Neutrophil (primary cell): ENCODE results near the gene RABGAP1L.
A peak's percentile ranks its signal among the peaks of the same experiment; 100 is the strongest.

Experiments used
- H3K27ac ChIP-seq: fragments of 200-600 bp; sonication (generic); 2 replicates; pipeline ENCODE4 v1.5.1; 2016; ENCODE audit warnings: mild to moderate bottlenecking, moderate library complexity
- H3K27me3 ChIP-seq: fragments of 200-600 bp; sonication (generic); 2 replicates; pipeline ENCODE4 v1.6.0; 2016; ENCODE audit warnings: mild to moderate bottlenecking
- H3K36me3 ChIP-seq: fragments of 200-600 bp; sonication (generic); 2 replicates; pipeline ENCODE4 v1.5.1; 2017
- H3K4me1 ChIP-seq, 2 experiments: fragments of 200-600 bp in 1 of 2; sonication (generic) in 1 of 2; 1 replicate in 1 of 2; 2 replicates in 1 of 2; pipeline versions ENCODE4 v1.5.1 to v1.6.1; 2013 to 2016; ENCODE audit warnings: low read depth in 1 of 2, low read length in 1 of 2, mild to moderate bottlenecking in 1 of 2, moderate library complexity in 1 of 2; ENCODE audit not compliant: control insufficient read depth in 1 of 2, insufficient read depth in 1 of 2
- H3K4me3 ChIP-seq, 2 experiments: fragments of 200-600 bp in 1 of 2; sonication (generic) in 1 of 2; 1 replicate in 1 of 2; 2 replicates in 1 of 2; pipeline ENCODE4 v1.5.1; 2013 to 2016; ENCODE audit warnings: low read depth in 1 of 2, low read length in 1 of 2, mild to moderate bottlenecking in 1 of 2, moderate library complexity in 1 of 2
- H3K9me3 ChIP-seq: fragments of 200-600 bp; sonication (generic); 2 replicates; pipeline ENCODE4 v1.5.1; 2016
- TF ChIP-seq, protein P1 (sequence below): fragments of 200-600 bp; sonication (generic); IDR thresholded peaks from 2 replicates; pipeline ENCODE4 v1.5.1; 2016; ENCODE audit warnings: antibody characterized with exemption

Gene RABGAP1L

DNA sequence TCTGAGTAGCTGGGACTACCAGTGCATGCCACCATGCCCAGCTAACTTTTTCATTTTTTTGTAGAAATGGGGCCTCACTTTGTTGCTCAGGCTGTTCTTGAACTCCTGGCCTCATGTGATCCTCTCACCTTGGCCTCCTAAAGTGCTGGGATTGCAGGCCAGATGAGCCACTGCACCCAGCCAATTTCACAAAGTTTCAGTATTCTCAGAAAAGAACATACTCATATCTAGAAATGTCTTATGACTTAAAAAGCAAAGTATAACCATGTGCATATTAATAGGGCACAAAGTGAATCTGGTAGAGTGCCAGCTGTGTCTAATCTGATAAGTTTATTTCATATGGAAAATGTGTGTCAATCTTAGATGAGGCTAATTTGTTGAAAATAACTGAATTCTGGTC is 752.9 kb downstream of the RABGAP1L start:
- no peak overlapping the region for H3K4me3 ChIP-seq
- H3K36me3 ChIP-seq = no peaks in the 10 kb centered on the region
- H3K27ac ChIP-seq = no peak overlapping the region
- no peaks in the 10 kb centered on the region for H3K27me3 ChIP-seq
- peaks cover 4 to 6% of the 10 kb centered on the region in 2 experiments for H3K4me1 ChIP-seq
- no peaks in the 10 kb centered on the region for H3K9me3 ChIP-seq
- TF ChIP-seq, protein P1, sequence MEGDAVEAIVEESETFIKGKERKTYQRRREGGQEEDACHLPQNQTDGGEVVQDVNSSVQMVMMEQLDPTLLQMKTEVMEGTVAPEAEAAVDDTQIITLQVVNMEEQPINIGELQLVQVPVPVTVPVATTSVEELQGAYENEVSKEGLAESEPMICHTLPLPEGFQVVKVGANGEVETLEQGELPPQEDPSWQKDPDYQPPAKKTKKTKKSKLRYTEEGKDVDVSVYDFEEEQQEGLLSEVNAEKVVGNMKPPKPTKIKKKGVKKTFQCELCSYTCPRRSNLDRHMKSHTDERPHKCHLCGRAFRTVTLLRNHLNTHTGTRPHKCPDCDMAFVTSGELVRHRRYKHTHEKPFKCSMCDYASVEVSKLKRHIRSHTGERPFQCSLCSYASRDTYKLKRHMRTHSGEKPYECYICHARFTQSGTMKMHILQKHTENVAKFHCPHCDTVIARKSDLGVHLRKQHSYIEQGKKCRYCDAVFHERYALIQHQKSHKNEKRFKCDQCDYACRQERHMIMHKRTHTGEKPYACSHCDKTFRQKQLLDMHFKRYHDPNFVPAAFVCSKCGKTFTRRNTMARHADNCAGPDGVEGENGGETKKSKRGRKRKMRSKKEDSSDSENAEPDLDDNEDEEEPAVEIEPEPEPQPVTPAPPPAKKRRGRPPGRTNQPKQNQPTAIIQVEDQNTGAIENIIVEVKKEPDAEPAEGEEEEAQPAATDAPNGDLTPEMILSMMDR = no peak

DNA sequence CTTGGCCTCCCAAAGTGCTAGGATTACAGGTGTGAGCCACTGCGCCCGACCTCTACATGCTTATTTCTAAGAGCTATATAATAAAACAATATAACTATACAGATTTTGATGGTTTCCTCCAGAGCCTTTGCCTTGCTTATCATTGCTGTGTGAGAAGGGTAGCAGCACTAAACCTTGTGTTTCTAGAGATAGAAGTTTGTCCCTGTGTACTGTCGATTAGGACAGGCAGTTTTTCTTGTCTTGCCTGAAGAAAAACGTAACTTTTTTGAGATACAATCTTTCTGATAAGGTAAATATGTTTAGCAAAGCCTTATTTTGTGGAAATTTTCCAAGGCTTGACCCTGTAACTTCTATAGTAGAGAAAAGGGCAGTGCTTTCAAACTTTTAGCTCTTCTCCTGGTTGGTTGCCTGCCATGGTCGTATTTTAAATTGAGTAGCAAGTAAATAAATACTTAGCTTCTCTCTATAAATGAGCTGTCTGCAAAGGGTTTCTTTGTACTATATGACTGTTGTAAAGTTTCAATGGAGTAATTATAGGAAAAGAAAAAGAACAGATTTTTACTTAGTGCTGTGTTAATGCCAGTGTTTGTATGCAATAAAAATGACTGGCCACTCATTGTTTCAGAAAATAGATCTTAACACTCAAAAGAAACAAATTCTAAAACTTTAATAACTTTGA is 754.0 kb downstream of the RABGAP1L start:
- peaks cover 4 to 6% of the 10 kb centered on the region in 2 experiments for H3K4me1 ChIP-seq
- H3K27ac ChIP-seq = no peak overlapping the region
- H3K36me3 ChIP-seq = no peaks in the 10 kb centered on the region
- H3K4me3 ChIP-seq = no peak overlapping the region
- TF ChIP-seq, protein P1 = no peak
- H3K9me3 ChIP-seq = no peaks in the 10 kb centered on the region
- no peaks in the 10 kb centered on the region for H3K27me3 ChIP-seq

DNA sequence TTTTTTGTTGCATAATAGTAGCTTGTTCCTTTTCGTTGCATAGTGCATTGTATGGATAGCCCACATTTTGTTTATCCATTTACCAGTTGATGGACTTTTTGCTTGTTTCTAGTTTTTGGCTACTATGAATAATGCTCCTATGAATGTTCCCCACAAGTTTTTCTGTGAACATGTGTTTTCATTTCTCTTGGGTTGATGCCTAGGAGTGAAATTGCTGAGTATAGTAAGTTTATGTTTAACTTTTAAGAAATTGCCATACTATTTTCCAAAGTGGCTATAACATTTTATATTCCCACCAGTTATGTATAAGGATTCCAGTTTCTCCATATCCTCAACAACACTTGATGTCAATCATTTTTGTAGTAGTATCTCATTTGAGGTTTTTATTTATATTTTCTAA is 755.7 kb downstream of the RABGAP1L start:
- no peaks in the 10 kb centered on the region for H3K9me3 ChIP-seq
- peaks cover 4 to 6% of the 10 kb centered on the region in 2 experiments for H3K4me1 ChIP-seq
- H3K27ac ChIP-seq = peak overlapping the region; percentile 38
- TF ChIP-seq, protein P1 = no peak
- H3K36me3 ChIP-seq = no peaks in the 10 kb centered on the region
- no peaks in the 10 kb centered on the region for H3K27me3 ChIP-seq
- H3K4me3 ChIP-seq = no peak overlapping the region

DNA sequence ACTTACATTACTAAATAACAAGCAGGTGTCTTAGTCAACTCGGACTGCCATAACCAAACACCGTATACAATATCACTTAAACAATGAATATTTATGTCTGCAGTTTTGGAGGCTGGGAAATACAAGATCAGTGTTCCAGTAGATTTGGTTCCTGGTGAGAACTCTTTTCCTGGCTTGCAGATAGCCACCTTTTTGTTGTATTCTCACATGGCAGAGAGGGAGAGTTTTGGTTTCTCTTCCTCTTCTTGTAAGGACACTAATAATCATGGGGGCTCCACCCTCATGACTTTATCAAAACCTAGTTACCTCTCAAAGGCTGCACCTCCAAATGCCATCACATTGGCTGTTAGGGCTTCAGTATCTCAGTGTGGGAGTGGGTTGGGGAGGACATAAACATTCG is 757.5 kb downstream of the RABGAP1L start:
- Histone ChIP-seq H3K27ac (no peak overlapping the region), H3K4me3 (no peak overlapping the region), H3K9me3 (no peaks in the 10 kb centered on the region), H3K27me3 (no peaks in the 10 kb centered on the region), H3K36me3 (no peaks in the 10 kb centered on the region), H3K4me1 (peaks cover 4 to 6% of the 10 kb centered on the region in 2 experiments)
- TF ChIP-seq, protein P1 = no peak

DNA sequence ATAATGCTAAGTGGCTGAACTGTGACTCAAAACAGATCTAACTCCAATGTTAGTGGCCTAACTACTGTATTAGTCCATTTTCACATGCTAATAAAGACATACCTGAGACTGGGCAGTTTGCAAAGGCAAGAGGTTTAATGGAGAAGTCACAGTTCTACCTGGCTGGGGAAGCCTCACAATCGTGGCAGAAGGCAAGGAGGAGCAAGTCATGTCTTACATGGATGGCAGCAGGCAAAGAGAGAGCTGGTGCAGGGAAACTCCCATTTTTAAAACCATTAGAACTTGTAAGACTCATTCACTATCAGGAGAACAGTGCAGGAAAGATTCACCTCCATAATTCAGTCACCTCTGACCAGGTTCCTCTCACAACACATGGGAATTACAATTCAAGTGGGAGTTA is 760.8 kb downstream of the RABGAP1L start:
- no peak overlapping the region for H3K27ac ChIP-seq
- H3K9me3 ChIP-seq = no peaks in the 10 kb centered on the region
- TF ChIP-seq, protein P1 = no peak
- H3K36me3 ChIP-seq = no peaks in the 10 kb centered on the region
- H3K4me3 ChIP-seq = no peak overlapping the region
- H3K4me1 ChIP-seq = no peaks in the 10 kb centered on the region
- H3K27me3 ChIP-seq = no peaks in the 10 kb centered on the region
